HCEC 1CT (cell line): ENCODE measurements around the gene CHD5.

ENCODE experiments used
- DNase-seq: peaks from one replicate; pipeline ENCODE4 v3.0.0-alpha.2; 2017

The CHD5 gene

GRCh38 chr1:6109688-6110087, 70.4 kb downstream of the CHD5 start:
- no peak for DNase-seq

GRCh38 chr1:6108937-6109614, 71.0 kb downstream of the CHD5 start:
- peak; percentile 32 for DNase-seq

- DNase-seq: no peak
Observed at GRCh38 chr1:6108476-6108875, 71.6 kb downstream of the CHD5 start.

- DNase-seq: no peak
Observed at GRCh38 chr1:6107409-6108356, 72.4 kb downstream of the CHD5 start.

GRCh38 chr1:6106977-6107376, 73.1 kb downstream of the CHD5 start:
- no peak for DNase-seq

- DNase-seq: no peak
Observed at GRCh38 chr1:6106321-6106731, 73.8 kb downstream of the CHD5 start.

GRCh38 chr1:6105763-6106162, 74.4 kb downstream of the CHD5 start:
- DNase-seq: no peak

- no peak for DNase-seq
Observed at GRCh38 chr1:6105218-6105679, 74.9 kb downstream of the CHD5 start.

GRCh38 chr1:6104631-6105030, 75.5 kb downstream of the CHD5 start:
- DNase-seq: no peak

- no peak for DNase-seq
Observed at GRCh38 chr1:6103854-6104530, 76.1 kb downstream of the CHD5 start.

- DNase-seq: no peak
Observed at GRCh38 chr1:6103111-6103853, 76.8 kb downstream of the CHD5 start.

- no peak for DNase-seq
Observed at GRCh38 chr1:6102532-6102845, 77.6 kb downstream of the CHD5 start.

- no peak for DNase-seq
Observed at GRCh38 chr1:6101826-6102531, 78.1 kb downstream of the CHD5 start.

GRCh38 chr1:6100861-6101783, 79.0 kb downstream of the CHD5 start:
- DNase-seq: no peak

- DNase-seq: no peak
Observed at GRCh38 chr1:6099787-6100765, 80.0 kb downstream of the CHD5 start.

GRCh38 chr1:6099297-6099696, 80.8 kb downstream of the CHD5 start:
- DNase-seq: no peak

- no peak for DNase-seq
Observed at GRCh38 chr1:6098303-6099215, 81.6 kb downstream of the CHD5 start.

GRCh38 chr1:6097824-6098223, 82.3 kb downstream of the CHD5 start:
- DNase-seq: no peak

- DNase-seq: no peak
Observed at GRCh38 chr1:6097117-6097595, 83.0 kb downstream of the CHD5 start.
